A549 (cell line): ENCODE data around the gene FLVCR1. TPM values are rescaled to one million over a fixed set of nuclear protein-coding genes. Genes with fewer than 3 reads are reported as not detected.

Experiments
- ATAC-seq, 2 experiments: fragments of 200-7000 bp in 1 of 2; fragments of >200 bp in 1 of 2; cut with Nextera tagmentation in 1 of 2; cut with Tn5 transposase in 1 of 2; 3 replicates each; pipeline versions ENCODE4 v1.8.0 to v1.9.1; 2018 to 2020; ENCODE audit warnings: mild to moderate bottlenecking in 1 of 2, moderate library complexity in 1 of 2
- CTCF ChIA-PET: fragments of 300-600 bp; sonication (Branson Sonifier 250); formaldehyde crosslinking; extraction: SDS; loops from one replicate; lab custom pipeline; 2021; ENCODE audit warnings: antibody characterized with exemption, inconsistent platforms; lab: Yijun Ruan, JAX
- POLR2A ChIA-PET: fragments of 350-600 bp; formaldehyde crosslinking; extraction: SDS; loops from one replicate; lab custom pipeline; 2021; ENCODE audit warnings: antibody characterized with exemption, inconsistent platforms; lab: Yijun Ruan, JAX
- DNase-seq, 2 experiments: peaks; one replicate each; pipeline versions ENCODE4 v3.0.0 to v3.0.0-alpha.2; 2011 to 2016; ENCODE audit warnings: low read depth in 1 of 2, low spot score in 1 of 2
- FAIRE-seq: peaks from 2 replicates; lab custom pipeline; 2011; peaks lifted over from hg19 to GRCh38; lab: Jason Lieb, UNC
- H3K27ac ChIP-seq, 2 experiments: fragments of >200 bp; sonication (Bioruptor Twin); formaldehyde crosslinking; 3 replicates each; pipeline ENCODE4 v1.5.1; 2016 to 2017
- H3K4me1 ChIP-seq: fragments of >200 bp; sonication (Bioruptor Twin); formaldehyde crosslinking; 3 replicates; pipeline ENCODE4 v1.6.1; 2016
- H3K4me2 ChIP-seq: fragments of >200 bp; sonication (Bioruptor Twin); formaldehyde crosslinking; 3 replicates; pipeline ENCODE4 v1.6.1; 2016
- H3K4me3 ChIP-seq: fragments of >200 bp; sonication (Bioruptor Twin); formaldehyde crosslinking; 3 replicates; pipeline ENCODE4 v1.5.1; 2016
- H3K9me3 ChIP-seq: fragments of >200 bp; sonication (Bioruptor Twin); formaldehyde crosslinking; 3 replicates; pipeline ENCODE4 v1.6.1; 2016
- CBX2 ChIP-seq: fragments of 200-600 bp; sonication (generic); IDR thresholded peaks from 2 replicates; pipeline ENCODE4 v1.6.1; 2016; ENCODE audit warnings: low read depth, mild to moderate bottlenecking, borderline replicate concordance
- CBX8 ChIP-seq: fragments of 200-600 bp; sonication (generic); IDR thresholded peaks from 2 replicates; pipeline ENCODE4 v1.6.1; 2016
- EHF ChIP-seq: fragments of 250-450 bp; sonication (Bioruptor Pico); IDR thresholded peaks from 2 replicates; pipeline ENCODE4 v1.5.0; 2020; ENCODE audit warnings: mild to moderate bottlenecking
- ELK1 ChIP-seq: fragments of 150-350 bp; IDR thresholded peaks from 2 replicates; pipeline ENCODE4 v1.6.1; 2014; ENCODE audit warnings: low read depth, mild to moderate bottlenecking, low read length
- FOSB ChIP-seq: fragments of 250-450 bp; sonication (Bioruptor Pico); IDR thresholded peaks from 2 replicates; pipeline ENCODE4 v1.5.0; 2020; ENCODE audit warnings: mild to moderate bottlenecking, moderate library complexity
- GATA3 ChIP-seq: IDR thresholded peaks from 2 replicates; pipeline ENCODE4 v1.6.1; 2012; ENCODE audit warnings: borderline replicate concordance
- HES2 ChIP-seq: fragments of >200 bp; sonication (Bioruptor Twin); formaldehyde crosslinking; IDR thresholded peaks from 2 replicates; pipeline ENCODE4 v1.6.1; 2016
- HOXA7 ChIP-seq: fragments of 250-450 bp; sonication (Bioruptor Pico); IDR thresholded peaks from 2 replicates; pipeline ENCODE4 v1.5.0; 2020; ENCODE audit warnings: mild to moderate bottlenecking, moderate library complexity
- JUN ChIP-seq, 2 experiments: fragments of >200 bp; sonication (Bioruptor Twin); formaldehyde crosslinking; IDR thresholded peaks; 2 replicates in 1 of 2; 3 replicates in 1 of 2; pipeline ENCODE4 v1.6.1; 2016 to 2017
- JUNB ChIP-seq: fragments of >200 bp; sonication (Bioruptor Twin); formaldehyde crosslinking; IDR thresholded peaks from 2 replicates; pipeline ENCODE4 v1.6.1; 2016
- KDM1A ChIP-seq: fragments of 200-600 bp; sonication (generic); IDR thresholded peaks from 2 replicates; pipeline ENCODE4 v1.6.1; 2016; ENCODE audit warnings: low read depth, mild to moderate bottlenecking
- KDM5A ChIP-seq: fragments of 200-600 bp; sonication (generic); IDR thresholded peaks from 2 replicates; pipeline ENCODE4 v1.6.1; 2016; ENCODE audit warnings: antibody characterized with exemption, mild to moderate bottlenecking
- MAFK ChIP-seq: fragments of 450-650 bp; IDR thresholded peaks from 2 replicates; pipeline ENCODE4 v1.6.1; 2014; ENCODE audit not compliant: partially characterized antibody
- MAZ ChIP-seq: fragments of 150-350 bp; IDR thresholded peaks from 2 replicates; pipeline ENCODE4 v1.6.1; 2014; ENCODE audit warnings: antibody characterized with exemption, low read depth, low read length, borderline replicate concordance
- MYC ChIP-seq: IDR thresholded peaks from 2 replicates; pipeline ENCODE4 v1.6.1; 2012; ENCODE audit warnings: mild to moderate bottlenecking, inconsistent platforms, low read length, improper control_type of control experiment, borderline replicate concordance
- NFE2L2 ChIP-seq: fragments of 150-350 bp; conservative IDR thresholded peaks from 2 replicates; pipeline ENCODE4 v1.6.1; 2014; ENCODE audit warnings: low read length
- NR3C1 ChIP-seq: fragments of >200 bp; sonication (Bioruptor Twin); formaldehyde crosslinking; IDR thresholded peaks from 3 replicates; pipeline ENCODE4 v1.6.1; 2017
- POLR2AphosphoS2 ChIP-seq: conservative IDR thresholded peaks from 2 replicates; pipeline ENCODE4 v1.6.1; 2012; ENCODE audit warnings: low read length, improper control_type of control experiment, inconsistent platforms
- RARB ChIP-seq: fragments of 250-450 bp; sonication (Bioruptor Pico); IDR thresholded peaks from 2 replicates; pipeline ENCODE4 v1.8.0; 2021; ENCODE audit warnings: mild to moderate bottlenecking, moderate library complexity
- RFX5 ChIP-seq: fragments of 450-650 bp; IDR thresholded peaks from 2 replicates; pipeline ENCODE4 v1.7.1; 2014; ENCODE audit warnings: antibody characterized with exemption, mild to moderate bottlenecking, moderate library complexity
- SREBF2 ChIP-seq: fragments of 450-650 bp; IDR thresholded peaks from 2 replicates; pipeline ENCODE4 v1.6.1; 2014; ENCODE audit warnings: mild to moderate bottlenecking, moderate library complexity
- WGBS: methylation state at CpG from one replicate; pipeline ENCODE4 v1.1.6; 2017; ENCODE audit errors: missing lambda C conversion rate; 5-methylcytosine and 5-hydroxymethylcytosine counted together
- polyA plus RNA-seq, 4 experiments: library from polyadenylated mRNA; depleted of rRNA in 3 of 4; stranded (reverse); fragments of >200 nt; fragmentation: RNase III in 1 of 4; extraction: RNeasy Plus Mini Kit Qiagen cat#74134 plus additional on column Dnase treatment in 1 of 4; gene quantifications; 2 replicates in 3 of 4; 3 replicates in 1 of 4; pipeline ENCODE4 v1.2.3, GENCODE V29; 2011 to 2017
- TF ChIP-seq, protein P1 (sequence below): fragments of >200 bp; sonication (Bioruptor Twin); formaldehyde crosslinking; IDR thresholded peaks from 3 replicates; pipeline ENCODE4 v1.5.1; 2016

The FLVCR1 gene
- polyA plus RNA-seq, 2 of the 4 experiments (the other 2 are of a cell fraction): 14.9 to 15.4 TPM

GRCh38 chr1:212930986-212931678 lies 73.1 kb downstream of the FLVCR1 start (continued):
- no peak for TF ChIP-seq POLR2AphosphoS2
- TF ChIP-seq SREBF2: no peak
- TF ChIP-seq, protein P1, sequence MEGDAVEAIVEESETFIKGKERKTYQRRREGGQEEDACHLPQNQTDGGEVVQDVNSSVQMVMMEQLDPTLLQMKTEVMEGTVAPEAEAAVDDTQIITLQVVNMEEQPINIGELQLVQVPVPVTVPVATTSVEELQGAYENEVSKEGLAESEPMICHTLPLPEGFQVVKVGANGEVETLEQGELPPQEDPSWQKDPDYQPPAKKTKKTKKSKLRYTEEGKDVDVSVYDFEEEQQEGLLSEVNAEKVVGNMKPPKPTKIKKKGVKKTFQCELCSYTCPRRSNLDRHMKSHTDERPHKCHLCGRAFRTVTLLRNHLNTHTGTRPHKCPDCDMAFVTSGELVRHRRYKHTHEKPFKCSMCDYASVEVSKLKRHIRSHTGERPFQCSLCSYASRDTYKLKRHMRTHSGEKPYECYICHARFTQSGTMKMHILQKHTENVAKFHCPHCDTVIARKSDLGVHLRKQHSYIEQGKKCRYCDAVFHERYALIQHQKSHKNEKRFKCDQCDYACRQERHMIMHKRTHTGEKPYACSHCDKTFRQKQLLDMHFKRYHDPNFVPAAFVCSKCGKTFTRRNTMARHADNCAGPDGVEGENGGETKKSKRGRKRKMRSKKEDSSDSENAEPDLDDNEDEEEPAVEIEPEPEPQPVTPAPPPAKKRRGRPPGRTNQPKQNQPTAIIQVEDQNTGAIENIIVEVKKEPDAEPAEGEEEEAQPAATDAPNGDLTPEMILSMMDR: no peak
- no peak for TF ChIP-seq FOSB
- TF ChIP-seq NR3C1: no peak
- TF ChIP-seq MYC: no peak
- TF ChIP-seq JUN (IDR thresholded peaks at IDR 0.05): peak in 1 of 2 experiments; percentile 22; a peak in 1 of 5 replicates
- TF ChIP-seq CBX8: no peak
- no peak for TF ChIP-seq MAZ

- Histone ChIP-seq H3K9me3 (no peaks in the 10 kb centered on the region; the same call in 2 of the 3 replicates), H3K4me1 (peaks cover 25% of the 10 kb centered on the region), H3K4me2 (no peak overlapping the region), H3K4me3 (no peak overlapping the region), H3K27ac (no peak overlapping the region)
- no peak for TF ChIP-seq HES2
- TF ChIP-seq KDM5A: no peak
- no peak for TF ChIP-seq JUNB
- TF ChIP-seq HOXA7 (CRISPR knock-in tag): no peak
- TF ChIP-seq CBX2: no peak
- no peak for TF ChIP-seq JUN (IDR thresholded peaks at IDR 0.05)
- no peak for TF ChIP-seq NFE2L2
- TF ChIP-seq ELK1: no peak
- TF ChIP-seq KDM1A: no peak
- no peak for TF ChIP-seq GATA3
- FAIRE-seq: no peak
- no peak for DNase-seq
- WGBS: 76% methylated on average over 1 of the region's 1 CpG
- ATAC-seq: no peak
- CTCF ChIA-PET: interaction anchor here (0.5 to 1.0 kb wide), 3 partner anchors 12 to 23 kb away, joined by 3 to 4 read pairs (median 4); no protein-coding TSS in a partner anchor
- POLR2A ChIA-PET: no interaction called here
Measured at GRCh38 chr1:212933815-212934471, 75.9 kb downstream of the FLVCR1 start.

DNA sequence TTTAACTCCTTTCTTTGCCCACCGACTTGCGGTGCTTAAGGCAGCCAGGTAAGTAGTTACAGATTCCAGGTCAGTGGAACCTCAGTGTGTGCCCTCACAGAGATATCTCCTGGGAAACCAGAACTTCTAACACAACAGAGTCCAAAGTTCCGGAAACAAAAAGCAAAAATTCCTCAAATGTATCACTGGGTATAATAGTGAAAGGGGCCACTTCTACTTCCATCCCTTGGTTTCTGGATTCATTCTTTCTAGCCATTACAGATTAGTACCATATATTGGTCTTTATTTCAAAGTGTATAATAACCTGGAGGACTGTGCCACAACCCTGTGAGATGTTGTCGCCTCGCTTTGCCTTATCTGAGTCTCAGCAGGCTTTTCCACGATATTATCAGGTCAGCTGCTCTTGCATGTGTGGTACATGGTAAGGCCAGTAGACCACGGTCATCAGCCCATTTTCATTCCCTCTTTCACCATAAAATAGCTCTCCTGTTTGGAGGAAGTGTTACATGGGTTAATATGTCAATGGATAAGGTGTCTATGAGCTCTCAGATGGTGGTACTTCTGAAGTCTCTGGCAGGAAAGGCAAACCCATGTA lies 77.4 kb downstream of the FLVCR1 start:
- FAIRE-seq (no peak), ATAC-seq (no peak), DNase-seq (no peak)
- no peak overlapping the region for H3K4me2 ChIP-seq
- ChIA-PET CTCF (interaction anchor here (1.0 kb wide), 1 partner anchor 10 kb away, joined by 3 read pairs; no protein-coding TSS in a partner anchor), POLR2A (no interaction called here)
- H3K4me3 ChIP-seq: no peak overlapping the region
- no peak overlapping the region for H3K27ac ChIP-seq
- TF ChIP-seq KDM1A: no peak
- TF ChIP-seq KDM5A: no peak
- no peak for TF ChIP-seq RARB (CRISPR knock-in tag)
- no peak for TF ChIP-seq JUN (IDR thresholded peaks at IDR 0.05)
- TF ChIP-seq RFX5: no peak
- no peak for TF ChIP-seq CBX2
- TF ChIP-seq MAFK: no peak
- TF ChIP-seq EHF: no peak
- WGBS: 88% methylated on average over 7 of the region's 7 CpGs
- peaks cover 6% of the 10 kb centered on the region; the same call in 2 of the 3 replicates for H3K9me3 ChIP-seq
- peaks cover 22% of the 10 kb centered on the region for H3K4me1 ChIP-seq
